Measurements from ENCODE around the gene PARP8. TPM values are rescaled to one million over a fixed set of nuclear protein-coding genes. Genes with fewer than 3 reads are reported as not detected.

Gene PARP8
- polyA plus RNA-seq, 4 donors = 14.6 to 20.8 (median 15.6) TPM

DNA sequence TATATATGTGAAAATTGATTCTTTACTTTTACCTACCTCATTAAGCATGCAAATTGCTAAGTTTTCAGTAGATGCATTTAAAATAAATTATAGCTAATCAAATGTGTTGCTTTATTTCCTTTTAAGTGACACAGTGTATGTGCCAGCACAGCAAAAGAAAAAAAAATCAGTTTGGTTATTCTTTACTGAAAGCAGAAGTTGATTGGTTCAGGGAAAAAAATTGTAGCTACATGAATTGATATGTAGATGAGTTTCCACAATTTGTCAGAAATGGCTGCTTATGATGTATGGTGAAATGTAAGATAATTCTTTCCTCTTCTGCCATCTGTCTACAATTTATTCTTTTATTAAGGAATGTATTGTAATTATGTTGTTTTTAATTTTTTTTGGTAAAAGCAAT lies 57.8 kb downstream of the PARP8 start:
- no peak for DNase-seq (ENCODE audit: low read depth in 4 of 4, low spot score in 3 of 4)

DNA sequence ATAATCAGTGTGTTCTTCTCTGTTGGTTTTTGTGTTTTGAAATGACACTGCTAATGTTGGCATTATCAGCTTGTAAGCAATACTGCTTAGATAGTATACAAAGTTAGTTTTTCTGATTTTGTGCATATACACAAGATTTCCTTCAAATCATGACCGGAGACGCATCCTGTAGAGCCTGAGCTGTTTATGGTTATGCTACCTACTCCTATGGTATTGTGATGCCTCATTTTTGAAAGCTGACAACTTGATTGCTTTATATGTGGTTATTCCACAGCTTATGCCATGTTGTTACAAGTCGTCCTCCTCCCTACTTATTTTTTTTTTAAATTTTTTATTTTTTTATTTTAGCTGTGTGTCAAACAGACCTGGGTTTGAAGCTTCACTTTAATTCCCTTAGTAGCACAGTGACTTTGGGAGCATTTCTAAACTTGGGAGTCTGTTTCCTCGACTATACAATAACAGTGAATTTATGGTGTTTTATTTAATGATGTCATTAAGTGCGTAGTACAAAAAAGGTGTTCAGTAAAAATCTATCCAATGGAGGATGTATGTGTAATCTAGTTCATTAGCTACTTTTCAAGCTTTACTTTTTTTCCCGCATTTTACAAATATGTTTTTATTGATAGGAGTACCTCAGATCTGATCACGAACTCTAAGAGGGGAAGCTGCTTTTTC lies 59.5 kb downstream of the PARP8 start:
- DNase-seq (ENCODE audit: low read depth in 4 of 4, low spot score in 3 of 4) = no peak

DNA sequence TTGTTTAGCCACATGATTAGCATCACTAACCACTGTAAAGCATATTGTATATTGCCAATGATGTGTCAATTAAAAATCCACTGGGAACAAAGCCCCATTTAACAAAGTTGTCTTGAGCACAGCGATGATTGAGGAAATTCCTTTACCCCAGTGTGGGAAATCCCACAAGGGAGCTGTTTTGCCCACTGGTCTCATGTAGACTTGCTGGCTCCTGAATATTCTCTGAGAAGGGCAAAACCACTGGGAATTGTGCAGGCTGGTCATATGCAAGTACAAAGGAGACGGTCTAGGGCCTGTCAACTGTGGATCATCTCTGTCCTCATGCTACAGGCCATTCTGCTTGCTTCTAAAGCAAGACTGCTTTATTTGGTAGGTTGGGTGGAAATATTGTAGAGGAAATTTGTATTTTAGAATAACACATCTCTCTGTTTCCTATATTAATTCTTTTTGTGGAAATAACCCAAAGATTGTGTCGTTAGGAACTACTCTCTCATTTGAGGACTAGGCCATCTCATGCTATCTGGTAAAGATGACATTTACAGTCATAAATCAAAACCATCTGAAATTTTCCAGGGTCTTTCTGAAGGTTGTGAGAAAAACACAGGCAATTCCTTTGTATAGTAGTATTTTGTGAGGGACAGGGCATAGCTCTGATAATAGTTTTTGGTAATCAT lies 60.2 kb downstream of the PARP8 start:
- DNase-seq (ENCODE audit: low read depth in 4 of 4, low spot score in 3 of 4) = no peak

DNA sequence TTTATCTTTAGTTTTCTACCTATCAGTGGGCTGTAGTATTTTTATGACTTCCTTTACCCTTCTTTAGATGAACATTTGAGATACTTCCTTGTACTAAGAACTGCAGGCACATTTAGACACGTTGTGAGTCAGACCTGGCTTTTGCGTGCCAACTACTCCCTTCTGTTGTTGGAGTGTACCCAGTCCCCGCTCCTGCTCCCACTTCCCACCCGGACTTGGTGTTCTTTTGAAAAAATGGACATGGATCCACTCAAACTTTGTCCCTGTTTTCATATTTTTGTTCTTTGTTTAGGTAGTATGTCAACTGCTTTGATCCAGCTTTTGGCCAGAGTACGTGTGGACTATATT lies 60.7 kb downstream of the PARP8 start:
- no peak for DNase-seq (ENCODE audit: low read depth in 4 of 4, low spot score in 3 of 4)

DNA sequence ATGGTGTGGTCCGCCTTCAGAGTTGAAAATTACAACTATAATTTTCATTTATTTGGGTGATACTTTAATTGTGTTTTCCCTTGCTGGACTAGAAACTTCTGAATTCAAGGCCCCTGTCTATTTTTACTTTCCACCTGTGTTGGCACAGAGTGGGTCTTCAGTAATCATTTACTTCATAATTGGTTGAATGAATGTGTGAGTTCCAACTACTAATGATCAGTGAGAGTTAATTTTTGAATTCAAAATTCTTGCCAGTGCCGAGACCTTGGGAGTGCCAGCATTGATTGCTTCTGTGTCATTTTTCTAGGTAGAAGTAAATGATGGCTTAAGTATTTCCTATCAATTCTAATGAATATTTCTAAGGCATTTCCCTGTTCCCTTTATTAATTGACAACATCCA lies 61.4 kb downstream of the PARP8 start:
- no peak for DNase-seq (ENCODE audit: low read depth in 4 of 4, low spot score in 3 of 4)

GRCh38 chr5:50730336-50730735 lies 63.9 kb downstream of the PARP8 start:
- DNase-seq (ENCODE audit: low read depth in 4 of 4, low spot score in 3 of 4) = no peak

DNA sequence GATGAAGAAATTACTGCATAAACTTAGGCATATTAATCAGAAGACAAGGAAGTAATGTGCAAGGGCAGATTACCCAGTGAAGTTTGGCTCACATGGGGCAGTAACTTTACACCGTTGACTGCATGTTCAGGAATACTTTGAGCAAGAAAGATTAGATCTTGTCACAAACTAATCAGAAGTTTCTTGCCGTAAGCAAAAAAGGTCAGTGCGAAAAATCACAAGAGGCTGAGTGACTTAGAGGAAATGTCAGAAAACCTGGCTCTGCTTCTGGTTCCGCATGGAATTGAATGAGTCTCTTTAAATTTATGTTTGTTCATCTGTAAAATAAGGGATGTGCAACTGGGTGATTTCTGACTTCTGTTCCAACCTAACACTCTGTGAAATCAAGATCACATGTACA lies 64.4 kb downstream of the PARP8 start:
- DNase-seq (ENCODE audit: low read depth in 4 of 4, low spot score in 3 of 4) = no peak

DNA sequence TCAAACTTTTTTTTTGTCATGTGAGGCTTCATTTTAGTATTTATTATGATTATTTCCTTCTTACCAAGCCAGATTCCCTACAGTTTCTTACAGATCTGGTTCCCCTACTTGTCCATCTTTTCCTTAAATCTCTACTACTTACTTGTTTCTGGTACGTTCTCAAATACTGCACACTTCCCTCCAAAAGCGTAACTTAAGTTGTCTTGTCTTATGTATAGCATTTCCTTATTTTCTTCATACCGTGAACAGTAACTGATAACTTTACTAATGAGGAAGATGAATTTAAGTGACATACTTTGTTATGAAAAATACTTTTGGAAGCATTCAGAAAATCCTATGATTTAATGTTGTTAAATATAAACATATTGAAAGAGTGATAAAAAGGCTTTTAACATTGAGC lies 67.3 kb downstream of the PARP8 start:
- no peak for DNase-seq (ENCODE audit: low read depth in 4 of 4, low spot score in 3 of 4)

DNA sequence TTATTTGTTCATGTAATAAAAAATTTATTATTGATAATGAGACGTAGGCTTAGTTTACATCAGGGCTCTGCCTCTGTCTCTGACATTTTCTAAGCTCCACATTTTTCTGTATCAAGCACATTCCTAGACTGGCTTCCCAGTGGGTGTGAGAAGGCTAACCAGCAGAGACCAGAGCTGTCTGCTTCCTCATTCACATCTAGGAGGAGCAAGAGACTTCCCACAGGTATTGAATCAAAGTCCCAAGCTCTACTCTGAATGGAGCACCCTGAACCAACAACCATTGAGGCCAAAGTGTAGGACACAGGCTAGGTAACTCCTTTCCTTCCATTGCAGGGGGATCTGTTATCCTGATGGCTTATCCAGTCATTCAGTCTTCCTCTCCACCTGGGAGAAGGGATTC lies 72.4 kb downstream of the PARP8 start:
- no peak for DNase-seq (ENCODE audit: low read depth in 4 of 4, low spot score in 3 of 4)

DNA sequence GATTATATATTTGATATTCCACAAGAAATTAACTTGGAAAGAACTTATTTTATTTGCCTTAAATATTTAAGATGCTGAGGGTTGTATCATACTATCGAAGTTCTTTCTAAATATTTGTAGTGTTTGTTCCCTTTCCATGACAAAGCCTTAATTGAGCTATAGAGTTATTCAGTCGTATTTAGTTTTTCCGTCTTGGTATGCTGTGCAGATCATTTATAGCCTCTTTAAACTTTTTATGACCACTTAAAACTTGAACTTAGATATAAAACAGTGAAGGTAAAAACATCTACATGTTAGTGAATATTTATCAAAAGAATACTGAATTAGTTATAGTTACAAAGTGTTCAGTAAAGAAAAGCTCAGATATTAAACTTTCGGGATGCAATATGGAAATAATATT lies 74.4 kb downstream of the PARP8 start:
- no peak for DNase-seq (ENCODE audit: low read depth in 4 of 4, low spot score in 3 of 4)

GRCh38 chr5:50744776-50745175 lies 78.3 kb downstream of the PARP8 start:
- DNase-seq (ENCODE audit: low read depth in 4 of 4, low spot score in 3 of 4) = no peak

DNA sequence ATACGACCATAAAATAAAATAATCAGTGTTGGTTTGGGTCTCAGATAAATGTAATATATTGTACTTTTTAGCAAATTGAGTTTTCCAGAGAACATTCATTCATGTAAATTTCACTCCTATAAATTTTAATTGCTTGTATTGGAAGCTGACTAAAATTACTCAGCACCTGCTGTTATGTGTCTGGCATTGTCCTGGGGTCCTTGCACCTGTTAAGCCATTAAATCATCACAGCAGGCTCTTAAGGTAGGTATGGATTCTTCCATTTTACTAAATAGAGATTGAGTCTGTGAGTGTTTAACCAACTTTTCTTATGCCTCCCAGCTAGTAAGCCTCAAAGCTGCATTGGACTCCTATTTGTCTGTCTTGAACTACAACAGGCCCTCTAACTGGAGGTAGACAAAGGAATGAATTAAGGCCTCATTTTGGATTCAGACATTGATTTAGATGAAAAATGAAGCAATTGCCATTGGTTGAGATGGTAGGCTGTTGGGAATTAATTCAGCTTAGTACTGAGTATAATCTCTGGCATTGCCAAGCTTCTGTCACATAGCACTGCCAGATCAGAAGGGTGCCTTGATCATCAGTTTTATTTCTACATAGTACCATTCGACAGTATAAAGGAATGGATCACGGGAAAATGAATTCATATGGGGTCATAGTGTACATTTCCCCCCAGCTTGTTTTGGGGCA lies 78.9 kb downstream of the PARP8 start:
- no peak for DNase-seq (ENCODE audit: low read depth in 4 of 4, low spot score in 3 of 4)

DNA sequence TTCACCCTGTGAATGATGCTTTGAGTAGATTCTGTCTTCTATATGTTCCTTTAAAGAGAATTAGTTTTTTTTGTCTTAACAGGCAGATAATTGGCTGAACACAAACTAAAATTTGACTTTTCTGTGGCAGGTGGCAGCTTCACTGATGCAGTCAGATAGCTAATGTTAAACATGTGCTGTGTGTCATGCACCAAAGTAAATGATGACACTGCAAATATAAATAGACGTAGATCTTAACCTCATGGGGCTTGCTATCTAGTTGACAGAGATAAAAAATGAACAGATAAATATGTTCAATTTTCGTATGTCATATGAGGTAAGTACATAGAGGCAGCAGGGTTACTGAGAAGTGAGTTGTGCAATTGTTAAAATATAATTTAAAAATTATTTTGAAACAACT lies 82.7 kb downstream of the PARP8 start:
- no peak for DNase-seq (ENCODE audit: low read depth in 4 of 4, low spot score in 3 of 4)

- no peak for DNase-seq (ENCODE audit: low read depth in 4 of 4, low spot score in 3 of 4)
Measured at GRCh38 chr5:50749873-50750272, 83.4 kb downstream of the PARP8 start.

- peak in 2 of 4 donors; percentile 6 to 9 for DNase-seq (ENCODE audit: low read depth in 4 of 4, low spot score in 3 of 4)
Measured at GRCh38 chr5:50751064-50751657, 84.7 kb downstream of the PARP8 start.

DNA sequence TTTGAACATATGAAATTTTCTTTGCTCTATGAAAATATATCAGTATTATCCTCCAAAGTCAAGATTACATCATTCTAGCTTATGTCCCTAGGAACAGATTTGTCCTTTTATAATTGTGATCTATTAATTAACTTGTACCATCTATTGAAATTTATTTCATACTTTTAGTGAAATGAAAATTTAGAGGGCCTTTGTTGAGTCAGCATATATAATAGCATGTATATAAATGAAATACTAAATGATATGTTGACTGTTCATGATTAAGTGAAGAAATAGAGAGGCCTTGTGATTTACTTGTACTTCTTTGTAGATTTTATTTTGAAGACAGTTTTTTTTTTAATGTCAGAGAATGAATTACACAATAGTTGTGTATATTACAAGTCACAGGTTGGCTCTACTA lies 86.4 kb downstream of the PARP8 start:
- DNase-seq (ENCODE audit: low read depth in 4 of 4, low spot score in 3 of 4) = no peak

DNA sequence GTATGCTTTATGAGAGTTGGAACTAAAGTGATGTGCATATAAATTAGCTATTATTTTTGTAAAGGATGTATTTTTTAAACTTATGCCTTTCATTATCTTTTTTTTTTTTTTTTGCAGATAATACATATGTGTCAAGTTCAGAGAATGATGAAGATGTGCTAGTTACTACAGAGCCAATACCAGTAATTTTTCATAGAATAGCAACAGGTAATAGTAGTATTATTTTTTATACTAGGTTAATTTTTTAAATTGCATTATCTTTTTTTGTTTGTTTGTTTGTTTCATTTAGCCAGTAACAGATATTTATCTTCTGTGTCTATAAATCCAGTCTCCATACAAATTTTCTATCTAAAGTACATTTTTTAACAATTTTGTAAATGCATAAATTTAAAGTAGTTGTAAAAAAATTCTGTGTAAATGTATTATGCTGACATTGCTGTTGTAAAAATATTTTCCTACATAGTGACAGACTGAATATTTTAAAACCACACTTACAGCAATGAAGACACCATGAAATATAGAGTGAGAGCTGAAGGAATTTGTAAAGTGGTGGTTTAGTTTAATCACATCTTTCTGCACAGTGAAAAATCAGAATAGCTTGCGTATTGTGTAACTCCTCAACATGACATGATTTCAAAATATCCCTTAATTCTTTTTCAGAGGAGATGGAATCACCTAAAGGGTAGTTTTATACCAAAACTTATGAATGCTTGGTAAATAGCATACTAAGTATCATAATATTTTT lies 93.3 kb downstream of the PARP8 start:
- DNase-seq (ENCODE audit: low read depth in 4 of 4, low spot score in 3 of 4) = no peak

GRCh38 chr5:50763351-50763750 lies 96.9 kb downstream of the PARP8 start:
- no peak for DNase-seq (ENCODE audit: low read depth in 4 of 4, low spot score in 3 of 4)

- no peak for DNase-seq (ENCODE audit: low read depth in 4 of 4, low spot score in 3 of 4)
Measured at GRCh38 chr5:50763846-50764245, 97.4 kb downstream of the PARP8 start.

DNA sequence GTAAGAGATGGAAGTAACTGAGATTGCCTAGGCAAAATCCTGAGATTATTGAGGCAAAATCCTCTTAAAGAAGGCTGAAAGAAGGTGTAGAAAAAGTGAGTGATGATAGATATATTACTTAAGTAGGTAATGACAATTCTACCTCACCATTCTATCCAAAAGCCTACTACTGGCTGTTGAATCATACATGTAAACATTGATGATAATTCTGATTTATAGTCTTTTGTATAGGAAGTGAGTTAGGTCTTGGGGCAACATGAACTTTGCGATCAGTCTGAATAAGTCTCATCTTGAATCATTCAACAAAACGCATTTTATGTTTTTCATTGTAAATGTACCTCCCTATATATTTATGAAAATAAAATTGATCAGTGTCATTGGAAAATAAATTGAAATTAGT lies 99.6 kb downstream of the PARP8 start:
- no peak for DNase-seq (ENCODE audit: low read depth in 4 of 4, low spot score in 3 of 4)

GRCh38 chr5:50766462-50766861 lies 100.0 kb downstream of the PARP8 start:
- no peak for DNase-seq (ENCODE audit: low read depth in 4 of 4, low spot score in 3 of 4)
